Ishikawa (cell line): ENCODE measurements around the gene TMEM270.

Experiments used
- CEBPB ChIP-seq: IDR thresholded peaks from 2 replicates; pipeline ENCODE4 v1.6.1; 2012
- CREB1 ChIP-seq: IDR thresholded peaks from 2 replicates; pipeline ENCODE4 v1.6.1; 2012; ENCODE audit warnings: low read depth
- FOXM1 ChIP-seq: IDR thresholded peaks from 2 replicates; pipeline ENCODE4 v1.6.1; 2012; ENCODE audit warnings: low read depth, borderline replicate concordance
- NFIC ChIP-seq: IDR thresholded peaks from 2 replicates; pipeline ENCODE4 v1.6.1; 2012
- RAD21 ChIP-seq: IDR thresholded peaks from 2 replicates; pipeline ENCODE4 v1.6.1; 2012; ENCODE audit warnings: low read depth
- TAF1 ChIP-seq: IDR thresholded peaks from 2 replicates; pipeline ENCODE4 v1.6.1; 2012; ENCODE audit warnings: low read depth, mild to moderate bottlenecking
- TCF12 ChIP-seq: IDR thresholded peaks from 2 replicates; pipeline ENCODE4 v1.6.1; 2012; ENCODE audit warnings: low read depth
- TEAD4 ChIP-seq: IDR thresholded peaks from 2 replicates; pipeline ENCODE4 v1.6.1; 2012
- USF1 ChIP-seq: IDR thresholded peaks from 2 replicates; pipeline ENCODE4 v1.6.1; 2012
- YY1 ChIP-seq: IDR thresholded peaks from 2 replicates; pipeline ENCODE4 v1.6.1; 2012; ENCODE audit warnings: low read depth
- ZBTB7A ChIP-seq: IDR thresholded peaks from 2 replicates; pipeline ENCODE4 v1.6.1; 2012; ENCODE audit warnings: low read depth
- TF ChIP-seq, protein P1 (sequence below): IDR thresholded peaks from 2 replicates; pipeline ENCODE4 v1.6.1; 2012; ENCODE audit warnings: low read depth, mild to moderate bottlenecking
- TF ChIP-seq, protein P2 (sequence below): IDR thresholded peaks from 2 replicates; pipeline ENCODE4 v1.6.1; 2012

The TMEM270 gene

DNA sequence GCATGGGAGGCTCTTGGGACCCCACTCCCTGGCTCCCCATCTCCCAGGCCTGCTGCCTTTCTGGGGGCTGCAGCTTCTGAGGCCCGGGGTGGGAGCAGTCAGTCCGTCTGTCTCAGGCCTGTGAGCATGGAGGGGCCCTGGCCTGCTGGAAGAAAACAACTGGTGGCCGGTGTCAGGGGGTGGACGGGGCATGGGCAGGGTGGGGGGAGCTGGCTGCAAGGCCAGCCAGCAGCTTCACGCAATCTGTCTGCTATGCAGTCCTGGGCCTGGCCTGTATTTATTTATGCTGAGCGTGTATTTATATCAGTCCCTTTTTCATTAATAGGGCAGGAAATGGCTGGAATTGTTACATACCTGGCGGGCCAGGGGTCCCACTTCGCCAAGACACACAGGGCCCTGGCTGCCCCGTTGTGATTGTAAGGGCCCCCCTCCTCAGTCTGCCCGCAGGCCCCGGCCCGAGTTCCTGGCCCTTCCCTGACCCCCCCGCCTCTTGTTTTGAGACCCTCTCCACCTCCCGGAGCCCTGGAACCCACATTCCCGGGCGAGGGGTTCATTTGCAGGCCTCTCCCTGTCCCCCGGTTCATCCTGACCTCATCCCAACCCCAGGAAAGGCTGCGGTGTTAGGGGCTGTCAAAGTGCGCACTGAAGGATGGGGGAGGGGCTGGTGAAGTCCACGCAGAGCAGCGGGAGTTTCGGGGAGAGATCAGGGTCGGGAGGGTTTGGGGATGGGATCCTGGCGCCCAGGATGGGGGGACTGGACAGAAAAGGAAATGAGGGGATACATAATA, 8.2 kb downstream of the TMEM270 start:
- TF ChIP-seq ZBTB7A: no peak
- no peak for TF ChIP-seq FOXM1

DNA sequence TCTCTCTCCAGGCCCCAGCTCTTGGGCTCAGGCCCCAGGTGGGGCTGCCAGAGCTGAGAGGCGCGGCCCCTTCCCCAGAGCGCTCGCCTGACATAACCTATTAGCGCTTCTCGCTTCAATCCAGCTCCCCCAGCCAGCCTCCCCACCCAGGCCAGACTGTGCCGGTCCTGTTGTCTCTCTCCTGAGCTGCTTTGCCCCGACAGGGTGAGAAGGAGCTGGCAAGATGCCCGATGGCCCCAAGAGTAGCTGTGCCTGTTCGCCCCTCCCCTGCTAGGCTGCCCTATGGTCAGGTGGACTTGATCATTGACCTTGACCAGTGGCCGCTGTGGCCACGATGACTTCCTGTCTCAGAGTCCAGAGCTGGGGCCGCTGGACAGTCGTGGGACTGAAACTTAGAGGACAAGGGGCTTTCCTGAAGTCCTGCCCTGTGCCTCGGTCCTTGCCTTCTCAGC, 9.1 kb downstream of the TMEM270 start:
- TF ChIP-seq USF1 (no peak), TEAD4 (no peak), RAD21 (no peak), TCF12 (no peak)

DNA sequence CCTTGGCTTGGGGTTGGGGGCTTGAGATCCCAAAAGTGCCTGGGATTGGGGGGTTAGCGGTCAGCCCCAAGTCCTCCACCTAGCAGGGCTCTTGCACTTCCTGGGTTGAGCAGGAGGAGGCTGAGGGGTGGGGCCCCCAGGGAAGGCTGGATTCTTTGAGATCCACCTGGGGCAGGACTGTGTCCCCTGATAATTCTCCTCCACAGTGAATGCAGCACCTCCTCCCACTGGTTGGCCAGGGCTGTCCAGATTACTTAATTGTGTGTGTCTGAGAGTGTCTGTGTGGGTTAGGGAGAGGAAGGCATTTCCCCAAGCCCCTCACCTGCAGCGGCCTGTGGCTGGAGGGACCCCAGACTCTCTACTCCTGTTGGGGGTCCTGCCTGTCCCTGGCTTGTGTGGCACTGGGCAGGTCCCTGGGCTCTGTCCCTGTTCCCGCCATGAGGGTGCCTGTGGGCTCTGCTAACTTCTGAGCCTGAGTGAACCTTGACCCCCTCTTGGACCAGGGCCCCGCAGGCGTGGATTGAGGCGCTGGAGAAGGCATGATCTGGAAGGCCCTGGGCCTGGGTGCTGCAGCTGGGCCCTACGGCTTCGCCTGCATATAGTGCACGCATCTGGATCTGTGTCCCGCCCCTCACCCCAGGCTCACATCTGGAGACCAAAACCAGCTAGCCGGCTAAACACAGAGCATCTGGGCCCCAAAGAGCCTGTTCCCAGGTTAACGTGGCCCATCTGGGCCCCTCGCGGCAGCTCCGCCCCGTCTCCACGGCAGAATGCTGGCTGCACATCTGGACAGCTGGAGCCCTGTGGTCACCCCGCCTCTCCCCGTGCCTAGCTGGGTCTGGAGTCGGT, 10.4 kb downstream of the TMEM270 start:
- TF ChIP-seq, protein P1, sequence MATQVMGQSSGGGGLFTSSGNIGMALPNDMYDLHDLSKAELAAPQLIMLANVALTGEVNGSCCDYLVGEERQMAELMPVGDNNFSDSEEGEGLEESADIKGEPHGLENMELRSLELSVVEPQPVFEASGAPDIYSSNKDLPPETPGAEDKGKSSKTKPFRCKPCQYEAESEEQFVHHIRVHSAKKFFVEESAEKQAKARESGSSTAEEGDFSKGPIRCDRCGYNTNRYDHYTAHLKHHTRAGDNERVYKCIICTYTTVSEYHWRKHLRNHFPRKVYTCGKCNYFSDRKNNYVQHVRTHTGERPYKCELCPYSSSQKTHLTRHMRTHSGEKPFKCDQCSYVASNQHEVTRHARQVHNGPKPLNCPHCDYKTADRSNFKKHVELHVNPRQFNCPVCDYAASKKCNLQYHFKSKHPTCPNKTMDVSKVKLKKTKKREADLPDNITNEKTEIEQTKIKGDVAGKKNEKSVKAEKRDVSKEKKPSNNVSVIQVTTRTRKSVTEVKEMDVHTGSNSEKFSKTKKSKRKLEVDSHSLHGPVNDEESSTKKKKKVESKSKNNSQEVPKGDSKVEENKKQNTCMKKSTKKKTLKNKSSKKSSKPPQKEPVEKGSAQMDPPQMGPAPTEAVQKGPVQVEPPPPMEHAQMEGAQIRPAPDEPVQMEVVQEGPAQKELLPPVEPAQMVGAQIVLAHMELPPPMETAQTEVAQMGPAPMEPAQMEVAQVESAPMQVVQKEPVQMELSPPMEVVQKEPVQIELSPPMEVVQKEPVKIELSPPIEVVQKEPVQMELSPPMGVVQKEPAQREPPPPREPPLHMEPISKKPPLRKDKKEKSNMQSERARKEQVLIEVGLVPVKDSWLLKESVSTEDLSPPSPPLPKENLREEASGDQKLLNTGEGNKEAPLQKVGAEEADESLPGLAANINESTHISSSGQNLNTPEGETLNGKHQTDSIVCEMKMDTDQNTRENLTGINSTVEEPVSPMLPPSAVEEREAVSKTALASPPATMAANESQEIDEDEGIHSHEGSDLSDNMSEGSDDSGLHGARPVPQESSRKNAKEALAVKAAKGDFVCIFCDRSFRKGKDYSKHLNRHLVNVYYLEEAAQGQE: no peak

GRCh38 chr7:73872056-73872908, 11.3 kb downstream of the TMEM270 start:
- TF ChIP-seq FOXM1: no peak
- TF ChIP-seq, protein P2, sequence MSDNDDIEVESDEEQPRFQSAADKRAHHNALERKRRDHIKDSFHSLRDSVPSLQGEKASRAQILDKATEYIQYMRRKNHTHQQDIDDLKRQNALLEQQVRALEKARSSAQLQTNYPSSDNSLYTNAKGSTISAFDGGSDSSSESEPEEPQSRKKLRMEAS: no peak

DNA sequence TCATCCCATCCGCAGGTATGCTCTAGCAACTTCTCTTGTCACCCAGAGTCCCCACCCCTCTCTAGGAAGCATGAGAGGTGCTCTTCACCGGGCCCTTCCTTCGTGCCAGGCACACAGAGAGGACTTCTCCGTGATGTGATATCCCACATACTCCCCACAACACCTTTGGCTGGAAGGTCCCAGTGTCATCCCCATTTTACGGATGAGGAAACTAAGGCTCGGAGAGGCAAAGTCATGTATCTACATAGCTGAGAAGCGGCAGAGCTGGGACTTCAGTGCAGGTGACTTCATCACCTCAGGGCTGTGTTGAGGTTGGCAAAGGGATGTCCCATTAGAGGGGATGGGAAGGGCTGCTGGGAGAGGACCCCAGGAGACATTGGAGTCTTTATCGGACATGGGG, 15.4 kb downstream of the TMEM270 start:
- TF ChIP-seq, protein P1: no peak
- TF ChIP-seq TEAD4 (no peak), TAF1 (no peak), RAD21 (no peak), CREB1 (no peak), YY1 (no peak), USF1 (no peak), NFIC (no peak), TCF12 (no peak), CEBPB (no peak), ZBTB7A (no peak)
- TF ChIP-seq, protein P2: no peak

GRCh38 chr7:73876973-73877372, 16.0 kb downstream of the TMEM270 start:
- no peak for TF ChIP-seq TCF12
- no peak for TF ChIP-seq RAD21
- TF ChIP-seq ZBTB7A: no peak
- no peak for TF ChIP-seq CREB1
- no peak for TF ChIP-seq TAF1
- TF ChIP-seq, protein P2: no peak
